Measurements from ENCODE around the gene CEL. TPM values are rescaled to one million over a fixed set of nuclear protein-coding genes. Genes with fewer than 3 reads are reported as not detected.

Gene CEL
- total RNA-seq, 6 experiments from 2014 or later: 0.19 to 0.35 (median 0.26) TPM; not detected in 2

- WGBS (ENCODE audit: insufficient coverage, low coverage, low lambda C conversion rate, missing lambda C conversion rate): 16% methylated on average over 7 of the region's 21 CpGs
- no peak for TF ChIP-seq CTCF (IDR thresholded peaks at IDR 0.05)
- no peak for TF ChIP-seq POLR2A (IDR thresholded peaks at IDR 0.05)
- intact Hi-C loops (cut with DNase I): no loop called here
- no peak for ATAC-seq
- H3K4me3 ChIP-seq: peak overlapping the region; percentile 65 to 86 (median 70)
- H3K4me1 ChIP-seq: peaks cover 0 to 24% (median 5%) of the 10 kb centered on the region in 4 donors
- no peaks in the 10 kb centered on the region for H3K9me3 ChIP-seq
- DNase-seq: peak in 1 of 3 donors; percentile 53
- no peaks in the 10 kb centered on the region for H3K36me3 ChIP-seq
- H3K27ac ChIP-seq: peak overlapping the region; percentile 31 to 86 (median 49)
- H3K27me3 ChIP-seq: no peaks in the 10 kb centered on the region
Measured at GRCh38 chr9:133119846-133120500, 58.2 kb downstream of the CEL start.

GRCh38 chr9:133120501-133121197 lies 58.9 kb downstream of the CEL start:
- Histone ChIP-seq H3K27ac (peak overlapping the region; percentile 63 to 86 (median 72)), H3K36me3 (no peaks in the 10 kb centered on the region), H3K27me3 (no peaks in the 10 kb centered on the region), H3K4me1 (peaks cover 0 to 22% (median 3%) of the 10 kb centered on the region in 4 donors), H3K9me3 (no peaks in the 10 kb centered on the region), H3K4me3 (peak overlapping the region; percentile 65 to 86 (median 70))
- 14% methylated on average over 1 of the region's 66 CpGs for WGBS (ENCODE audit: insufficient coverage, low coverage, low lambda C conversion rate, missing lambda C conversion rate)
- ATAC-seq (peak in 1 of 4 donors; percentile 5), DNase-seq (no peak)
- peak; percentile 44 for TF ChIP-seq POLR2A (IDR thresholded peaks at IDR 0.05)
- TF ChIP-seq CTCF (IDR thresholded peaks at IDR 0.05): no peak
- intact Hi-C loops (cut with DNase I): no loop called here

Small RNA genes within 50 kb of the gene (microRNA-seq; reads per million reads assigned to microRNA genes)
- gene MIR6877: 2.3 to 9.0 reads per million in 2 donors

Small RNA genes within 50 kb of the gene (small RNA-seq; reads per million reads assigned to genes)
- 0 reads per million in 2 experiments for gene MIR6877

Other genes with a start within 250 kb of the CEL start
- under 1 TPM in 2 of 6 experiments, not detected in 4; 0.12 TPM for gene AK8, start 183.7 kb upstream of the CEL start, total RNA-seq
- gene SPACA9, start 183.1 kb upstream of the CEL start, total RNA-seq: 1 to 10 TPM in 5 of 6 experiments, under 1 TPM in 1; 0.86 to 2.0 (median 1.3) TPM
- gene TSC1, start 117.4 kb upstream of the CEL start, total RNA-seq: 10 to 100 TPM; 14.2 to 22.8 (median 18.3) TPM
- gene GFI1B, start 83.3 kb upstream of the CEL start, total RNA-seq: under 1 TPM in 3 of 6 experiments, not detected in 3; 0.24 to 0.64 (median 0.39) TPM
- gene GTF3C5, start 31.0 kb upstream of the CEL start, total RNA-seq: 10 to 100 TPM; 18.4 to 30.5 (median 19.8) TPM
- gene RALGDS, start 59.3 kb downstream of the CEL start, total RNA-seq: 10 to 100 TPM in 1 of 6 experiments, 1 to 10 TPM in 5; 4.3 to 19.8 (median 5.7) TPM
- gene GBGT1, start 101.9 kb downstream of the CEL start, total RNA-seq: 1 to 10 TPM in 5 of 6 experiments, under 1 TPM in 1; 0.68 to 3.7 (median 1.9) TPM
- gene OBP2B, start 147.3 kb downstream of the CEL start, total RNA-seq: not detected
- gene ABO, start 213.2 kb downstream of the CEL start, total RNA-seq: under 1 TPM in 2 of 6 experiments, not detected in 4; 0.06 to 0.29 TPM